Uterus (tissue), 4 donors: ENCODE data around the gene PRKN. TPM values are rescaled to one million over a fixed set of nuclear protein-coding genes. Genes with fewer than 3 reads are reported as not detected.

Source experiments
- DNase-seq, 2 donors: peaks; one replicate each; pipeline ENCODE4 v3.0.0-alpha.2; 2019 to 2020
- H3K27ac ChIP-seq, 2 donors: fragments of 200-600 bp; sonication (generic); 1 replicate in 1 of 2; 2 replicates in 1 of 2; pipeline ENCODE4 v1.5.1; 2016 to 2018
- H3K27me3 ChIP-seq, 2 donors: fragments of 200-600 bp; sonication (generic); one replicate each; pipeline ENCODE4 v1.5.1; 2018 to 2019; ENCODE audit warnings: control low read depth in 1 of 2
- H3K36me3 ChIP-seq, 2 donors: fragments of 200-600 bp; sonication (generic); one replicate each; pipeline ENCODE4 v1.5.1; 2019; ENCODE audit warnings: control low read depth in 1 of 2
- H3K4me1 ChIP-seq, 2 donors: fragments of 200-600 bp; sonication (generic); one replicate each; pipeline ENCODE4 v1.5.1; 2018 to 2019; ENCODE audit warnings: control low read depth in 1 of 2
- H3K4me3 ChIP-seq, 2 donors: fragments of 200-600 bp; sonication (generic); 1 replicate in 1 of 2; 2 replicates in 1 of 2; pipeline ENCODE4 v1.5.1; 2018 to 2019; ENCODE audit warnings: mild to moderate bottlenecking in 1 of 2
- H3K9me3 ChIP-seq, 2 donors: fragments of 200-600 bp; sonication (generic); one replicate each; pipeline ENCODE4 v1.5.1; 2019; ENCODE audit warnings: control low read depth in 1 of 2
- POLR2A ChIP-seq, 2 donors: fragments of 450-650 bp; IDR thresholded peaks; one replicate each; pipeline ENCODE4 v1.6.1; 2016; ENCODE audit warnings: antibody characterized with exemption in 2 of 2, mild to moderate bottlenecking in 1 of 2, moderate library complexity in 1 of 2
- intact Hi-C: fragments of 100-400 bp; cut with DNase I; formaldehyde crosslinking; loops from one replicate; pipeline ENCODE4 v1.15.1; 2023; ENCODE audit warnings: low total_unique reads
- total RNA-seq, 4 donors: library from RNA; depleted of rRNA in 3 of 4; stranded (reverse); fragments of >200 nt in 3 of 4; gene quantifications; one replicate each; pipeline versions ENCODE4 v1.1.0 to v1.2.4, GENCODE V29; 2014 to 2023
- TF ChIP-seq, protein P1 (sequence below), 4 experiments: fragments of 200-600 bp in 2 of 4; fragments of 450-650 bp in 2 of 4; sonication (generic) in 2 of 4; IDR thresholded peaks; one replicate each; pipeline ENCODE4 v1.5.1; 2016 to 2019; ENCODE audit warnings: antibody characterized with exemption in 4 of 4, mild to moderate bottlenecking in 2 of 4, moderate library complexity in 1 of 4
- donor health status: DM: yes; HTN: yes; CAD: no.

PRKN gene
- total RNA-seq, 4 donors from 2014 or later = 10.2 to 21.3 (median 13.1) TPM

- Histone ChIP-seq H3K9me3 (no peaks in the 10 kb centered on the region), H3K27ac (no peak overlapping the region), H3K4me1 (no peaks in the 10 kb centered on the region), H3K27me3 (no peaks in the 10 kb centered on the region), H3K36me3 (no peaks in the 10 kb centered on the region), H3K4me3 (no peak overlapping the region)
- no peak for DNase-seq
- TF ChIP-seq, protein P1, sequence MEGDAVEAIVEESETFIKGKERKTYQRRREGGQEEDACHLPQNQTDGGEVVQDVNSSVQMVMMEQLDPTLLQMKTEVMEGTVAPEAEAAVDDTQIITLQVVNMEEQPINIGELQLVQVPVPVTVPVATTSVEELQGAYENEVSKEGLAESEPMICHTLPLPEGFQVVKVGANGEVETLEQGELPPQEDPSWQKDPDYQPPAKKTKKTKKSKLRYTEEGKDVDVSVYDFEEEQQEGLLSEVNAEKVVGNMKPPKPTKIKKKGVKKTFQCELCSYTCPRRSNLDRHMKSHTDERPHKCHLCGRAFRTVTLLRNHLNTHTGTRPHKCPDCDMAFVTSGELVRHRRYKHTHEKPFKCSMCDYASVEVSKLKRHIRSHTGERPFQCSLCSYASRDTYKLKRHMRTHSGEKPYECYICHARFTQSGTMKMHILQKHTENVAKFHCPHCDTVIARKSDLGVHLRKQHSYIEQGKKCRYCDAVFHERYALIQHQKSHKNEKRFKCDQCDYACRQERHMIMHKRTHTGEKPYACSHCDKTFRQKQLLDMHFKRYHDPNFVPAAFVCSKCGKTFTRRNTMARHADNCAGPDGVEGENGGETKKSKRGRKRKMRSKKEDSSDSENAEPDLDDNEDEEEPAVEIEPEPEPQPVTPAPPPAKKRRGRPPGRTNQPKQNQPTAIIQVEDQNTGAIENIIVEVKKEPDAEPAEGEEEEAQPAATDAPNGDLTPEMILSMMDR (IDR thresholded peaks at IDR 0.05) = no peak
- TF ChIP-seq POLR2A (IDR thresholded peaks at IDR 0.05) = no peak
- intact Hi-C loops = no loop called here
Measured at GRCh38 chr6:162713974-162714780, 13.4 kb downstream of the PRKN start.

DNA sequence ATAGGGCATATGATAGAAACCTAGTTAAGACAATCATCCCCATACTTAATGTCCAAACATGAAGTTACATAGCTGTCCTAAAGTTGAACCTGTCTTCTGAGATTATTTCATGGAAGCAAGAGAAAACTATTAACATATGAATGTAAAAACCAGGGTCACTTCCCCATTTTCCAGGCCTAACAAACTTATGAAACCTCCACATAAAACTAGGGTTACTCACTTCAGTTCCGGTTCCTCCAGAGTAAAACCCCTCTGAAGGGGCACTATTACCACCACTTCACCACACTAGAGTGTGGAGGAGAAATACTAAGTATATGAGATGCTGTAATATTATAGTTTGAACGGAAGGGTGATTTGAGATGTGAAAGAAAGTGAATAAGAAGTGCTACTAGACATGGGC lies 14.9 kb downstream of the PRKN start:
- Histone ChIP-seq H3K27me3 (no peaks in the 10 kb centered on the region), H3K9me3 (no peaks in the 10 kb centered on the region), H3K36me3 (no peaks in the 10 kb centered on the region), H3K4me1 (no peaks in the 10 kb centered on the region), H3K4me3 (no peak overlapping the region), H3K27ac (no peak overlapping the region)
- DNase-seq = no peak
- intact Hi-C loops = no loop called here
- no peak for TF ChIP-seq POLR2A (IDR thresholded peaks at IDR 0.05)
- TF ChIP-seq, protein P1 (IDR thresholded peaks at IDR 0.05) = no peak

DNA sequence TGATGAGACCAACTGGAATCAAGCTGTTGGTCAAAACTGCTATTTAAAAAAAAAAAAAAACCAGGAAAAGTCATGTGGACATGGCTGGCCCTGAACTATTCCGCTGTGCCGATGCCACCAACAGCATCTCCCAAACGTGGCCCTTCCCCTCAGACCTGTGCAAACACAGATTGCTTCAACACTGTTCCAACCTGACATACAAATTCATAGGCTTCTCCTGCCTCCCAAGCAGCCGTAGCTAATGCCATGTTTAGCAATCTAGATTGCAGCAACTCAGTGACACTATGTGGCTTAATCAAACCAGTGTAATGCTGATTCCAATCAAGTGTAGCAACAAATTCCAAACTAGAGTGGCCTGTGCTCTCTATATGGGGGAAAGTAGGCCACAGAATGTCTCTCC lies 16.2 kb downstream of the PRKN start:
- intact Hi-C loops = no loop called here
- no peak overlapping the region for H3K27ac ChIP-seq
- no peaks in the 10 kb centered on the region for H3K27me3 ChIP-seq
- TF ChIP-seq, protein P1 (IDR thresholded peaks at IDR 0.05) = no peak
- no peak for TF ChIP-seq POLR2A (IDR thresholded peaks at IDR 0.05)
- H3K9me3 ChIP-seq = no peaks in the 10 kb centered on the region
- DNase-seq = no peak
- no peaks in the 10 kb centered on the region for H3K4me1 ChIP-seq
- H3K36me3 ChIP-seq = no peaks in the 10 kb centered on the region
- H3K4me3 ChIP-seq = no peak overlapping the region

- Histone ChIP-seq H3K4me3 (no peak overlapping the region), H3K27me3 (no peaks in the 10 kb centered on the region), H3K9me3 (no peaks in the 10 kb centered on the region), H3K27ac (no peak overlapping the region), H3K4me1 (no peaks in the 10 kb centered on the region), H3K36me3 (no peaks in the 10 kb centered on the region)
- intact Hi-C loops = no loop called here
- DNase-seq = no peak
- TF ChIP-seq, protein P1 (IDR thresholded peaks at IDR 0.05) = no peak
- no peak for TF ChIP-seq POLR2A (IDR thresholded peaks at IDR 0.05)
Measured at GRCh38 chr6:162710936-162711335, 16.6 kb downstream of the PRKN start.

DNA sequence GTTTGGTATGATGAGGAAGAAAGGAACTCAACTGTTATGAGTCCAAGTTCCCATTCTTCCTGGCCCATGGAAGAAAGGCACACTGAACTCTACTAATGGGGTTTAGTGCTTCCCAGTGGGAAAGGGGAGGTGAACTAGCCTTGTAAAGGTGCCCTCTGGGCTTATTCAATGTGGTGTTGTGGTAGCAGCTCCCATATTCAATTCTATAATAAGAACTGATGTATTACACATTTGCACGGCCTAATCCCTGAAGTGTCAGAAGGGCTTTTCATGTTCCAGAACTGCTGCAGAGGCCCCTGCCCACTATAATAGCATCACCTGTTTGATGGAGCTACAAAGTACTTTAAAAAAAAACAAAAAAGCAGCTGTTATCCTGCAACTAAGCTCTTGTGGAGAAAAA lies 17.1 kb downstream of the PRKN start:
- DNase-seq = no peak
- H3K4me3 ChIP-seq = no peak overlapping the region
- intact Hi-C loops = no loop called here
- H3K4me1 ChIP-seq = no peaks in the 10 kb centered on the region
- no peaks in the 10 kb centered on the region for H3K9me3 ChIP-seq
- no peak overlapping the region for H3K27ac ChIP-seq
- H3K36me3 ChIP-seq = no peaks in the 10 kb centered on the region
- TF ChIP-seq, protein P1 (IDR thresholded peaks at IDR 0.05) = no peak
- no peak for TF ChIP-seq POLR2A (IDR thresholded peaks at IDR 0.05)
- H3K27me3 ChIP-seq = no peaks in the 10 kb centered on the region
